Measurements from ENCODE around the gene KDM4B.

DNA sequence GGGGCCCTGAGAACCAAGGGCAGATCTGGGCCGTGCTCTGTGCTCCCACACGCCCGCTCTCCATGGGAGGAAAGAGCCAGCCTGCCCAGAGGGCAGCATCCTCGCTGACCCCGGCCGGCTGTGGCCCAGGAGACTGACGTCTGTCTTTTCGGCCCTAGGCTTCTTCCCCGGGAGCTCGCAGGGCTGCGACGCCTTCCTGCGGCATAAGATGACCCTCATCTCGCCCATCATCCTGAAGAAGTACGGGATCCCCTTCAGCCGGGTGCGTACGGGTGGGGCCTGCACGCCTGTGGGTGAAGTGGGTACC, 108.2 kb downstream of the KDM4B start:
- no peak for TF ChIP-seq CTCF (conservative IDR thresholded peaks at IDR 0.05 in 1 of 2, IDR thresholded peaks at IDR 0.05 in 1 of 2; ENCODE audit: low read depth in 1 of 2, low read length in 2 of 2)
- no peak for TF ChIP-seq EZH2 (IDR thresholded peaks at IDR 0.05; ENCODE audit: low read length, missing control alignments)
